Common myeloid progenitor, CD34-positive (primary cell): ENCODE data around the gene CCDC3.

Source experiments
- CTCF ChIA-PET: fragments of 350-600 bp; sonication (Branson Sonifier 250); formaldehyde crosslinking; loops from one replicate; lab custom pipeline; 2021; ENCODE audit warnings: antibody characterized with exemption; lab: Charles Lee
- POLR2A ChIA-PET: fragments of 350-600 bp; sonication (Branson Sonifier 250); formaldehyde crosslinking; loops from one replicate; lab custom pipeline; 2021; ENCODE audit warnings: antibody characterized with exemption; lab: Charles Lee
- DNase-seq, 3 donors: peaks; one replicate each; pipeline versions ENCODE4 v3.0.0 to v3.0.0-alpha.2; 2013
- H3K27ac ChIP-seq, 2 experiments: 1 replicate in 1 of 2; 2 replicates in 1 of 2; pipeline ENCODE4 v1.7.0; 2013; ENCODE audit warnings: inconsistent platforms in 2 of 2, low read length in 2 of 2, mild to moderate bottlenecking in 2 of 2, low read depth in 1 of 2, moderate library complexity in 1 of 2; ENCODE audit not compliant: severe bottlenecking in 2 of 2, insufficient read depth in 1 of 2, poor library complexity in 1 of 2
- H3K27me3 ChIP-seq, 5 experiments: replicated peaks in 2 of 5; 1 replicate in 3 of 5; 2 replicates in 2 of 5; pipeline versions ENCODE4 v1.6.1 to v1.7.0; 2013; ENCODE audit warnings: low read length in 4 of 5, mild to moderate bottlenecking in 2 of 5, moderate library complexity in 2 of 5, inconsistent platforms in 1 of 5; ENCODE audit not compliant: insufficient read depth in 5 of 5, control insufficient read depth in 4 of 5
- H3K36me3 ChIP-seq, 4 experiments: 1 replicate in 2 of 4; 2 replicates in 2 of 4; pipeline versions ENCODE4 v1.6.1 to v1.7.0; 2013; ENCODE audit warnings: low read length in 3 of 4, control low read depth in 1 of 4, mild to moderate bottlenecking in 1 of 4; ENCODE audit not compliant: control insufficient read depth in 4 of 4, insufficient read depth in 4 of 4
- H3K4me1 ChIP-seq, 4 experiments: 1 replicate in 3 of 4; 2 replicates in 1 of 4; pipeline versions ENCODE4 v1.6.1 to v1.7.1; 2013; ENCODE audit warnings: low read length in 3 of 4, mild to moderate bottlenecking in 3 of 4, control low read depth in 1 of 4, inconsistent platforms in 1 of 4, moderate library complexity in 1 of 4; ENCODE audit not compliant: control insufficient read depth in 4 of 4, insufficient read depth in 4 of 4; ENCODE audit errors: control extremely low read depth in 1 of 4
- H3K4me3 ChIP-seq, 7 experiments: 1 replicate in 4 of 7; 2 replicates in 3 of 7; pipeline versions ENCODE4 v1.5.1 to v1.7.0; 2013; ENCODE audit warnings: mild to moderate bottlenecking in 7 of 7, low read length in 6 of 7, moderate library complexity in 6 of 7, inconsistent platforms in 2 of 7, low read depth in 2 of 7, control low read depth in 1 of 7; ENCODE audit not compliant: insufficient read depth in 4 of 7, control insufficient read depth in 1 of 7; ENCODE audit errors: extremely low read depth in 1 of 7
- H3K9me3 ChIP-seq, 5 experiments: 1 replicate in 4 of 5; 2 replicates in 1 of 5; pipeline versions ENCODE4 v1.6.1 to v1.7.1; 2013; ENCODE audit warnings: low read length in 4 of 5, mild to moderate bottlenecking in 2 of 5, inconsistent platforms in 1 of 5, low read depth in 1 of 5, moderate library complexity in 1 of 5; ENCODE audit not compliant: control insufficient read depth in 4 of 5, insufficient read depth in 2 of 5; ENCODE audit errors: control extremely low read depth in 1 of 5
- WGBS: methylation state at CpG from one replicate; pipeline ENCODE4 v1.1.5; 2013; ENCODE audit not compliant: insufficient coverage; 5-methylcytosine and 5-hydroxymethylcytosine counted together

Gene CCDC3

GRCh38 chr10:12876266-12876665 is 125.2 kb downstream of the CCDC3 start:
- POLR2A ChIA-PET, result no interaction called here
- Histone ChIP-seq H3K4me3 (no peak overlapping the region), H3K9me3 (peaks cover 0 to 18% (median 0%) of the 10 kb centered on the region in 5 experiments), H3K4me1 (no peaks in the 10 kb centered on the region), H3K27me3 (no peaks in the 10 kb centered on the region), H3K27ac (no peak overlapping the region), H3K36me3 (no peaks in the 10 kb centered on the region)
- no peak for DNase-seq
- WGBS, result 96% methylated on average over 4 of the region's 5 CpGs
- CTCF ChIA-PET, result interaction anchor here (1.2 to 2.0 kb wide), 5 partner anchors 11 to 199 kb away, joined by 3 to 5 read pairs (median 4); no protein-coding TSS in a partner anchor

GRCh38 chr10:12875100-12875499 is 126.4 kb downstream of the CCDC3 start:
- Histone ChIP-seq H3K9me3 (peaks cover 0 to 15% (median 0%) of the 10 kb centered on the region in 5 experiments), H3K27me3 (no peaks in the 10 kb centered on the region), H3K36me3 (no peaks in the 10 kb centered on the region), H3K4me3 (no peak overlapping the region), H3K27ac (no peak overlapping the region), H3K4me1 (no peaks in the 10 kb centered on the region)
- DNase-seq, result no peak
- ChIA-PET POLR2A (no interaction called here), CTCF (interaction anchor here (1.2 to 2.0 kb wide), 3 partner anchors 27 to 224 kb away, joined by 3 to 5 read pairs (median 3); partner anchors contain the start of gene OPTN)
- whole genome bisulfite sequencing, result 90% methylated on average over 3 of the region's 5 CpGs

GRCh38 chr10:12874501-12874900 is 127.0 kb downstream of the CCDC3 start:
- Histone ChIP-seq H3K4me1 (no peaks in the 10 kb centered on the region), H3K27ac (no peak overlapping the region), H3K9me3 (peaks cover 0 to 9% (median 0%) of the 10 kb centered on the region in 5 experiments), H3K4me3 (no peak overlapping the region), H3K36me3 (no peaks in the 10 kb centered on the region), H3K27me3 (no peaks in the 10 kb centered on the region)
- 92% methylated on average over 2 of the region's 6 CpGs for WGBS
- ChIA-PET POLR2A (no interaction called here), CTCF (no interaction called here)
- no peak for DNase-seq

GRCh38 chr10:12873172-12873571 is 128.3 kb downstream of the CCDC3 start:
- ChIA-PET POLR2A (no interaction called here), CTCF (no interaction called here)
- DNase-seq, result no peak
- 95% methylated on average over 8 of the region's 8 CpGs for WGBS
- Histone ChIP-seq H3K27me3 (no peaks in the 10 kb centered on the region), H3K9me3 (no peaks in the 10 kb centered on the region), H3K4me3 (no peak overlapping the region), H3K27ac (no peak overlapping the region), H3K4me1 (peaks cover 0 to 3% (median 0%) of the 10 kb centered on the region in 4 experiments), H3K36me3 (no peaks in the 10 kb centered on the region)

- CTCF ChIA-PET, result no interaction called here
- Histone ChIP-seq H3K4me1 (peaks cover 0 to 3% (median 0%) of the 10 kb centered on the region in 4 experiments), H3K4me3 (no peak overlapping the region), H3K36me3 (no peaks in the 10 kb centered on the region), H3K27ac (no peak overlapping the region), H3K27me3 (no peaks in the 10 kb centered on the region), H3K9me3 (no peaks in the 10 kb centered on the region)
- no peak for DNase-seq
- POLR2A ChIA-PET, result no interaction called here
- 98% methylated on average over 8 of the region's 9 CpGs for WGBS
Measured at GRCh38 chr10:12872577-12872976, 128.9 kb downstream of the CCDC3 start.

- peaks cover 0 to 3% (median 0%) of the 10 kb centered on the region in 4 experiments for H3K4me1 ChIP-seq
- H3K27ac ChIP-seq, result no peak overlapping the region
- H3K36me3 ChIP-seq, result no peaks in the 10 kb centered on the region
- 92% methylated on average over 2 of the region's 3 CpGs for WGBS
- no peaks in the 10 kb centered on the region for H3K9me3 ChIP-seq
- no peaks in the 10 kb centered on the region for H3K27me3 ChIP-seq
- no peak overlapping the region for H3K4me3 ChIP-seq
- no peak for DNase-seq
- ChIA-PET CTCF (interaction anchor here (1.5 kb wide), 1 partner anchor 27 kb away, joined by 4 read pairs; no protein-coding TSS in a partner anchor), POLR2A (no interaction called here)
Measured at GRCh38 chr10:12869427-12869826, 132.1 kb downstream of the CCDC3 start.

GRCh38 chr10:12868229-12868628 is 133.3 kb downstream of the CCDC3 start:
- 83% methylated on average over 5 of the region's 5 CpGs for WGBS
- no peaks in the 10 kb centered on the region for H3K27me3 ChIP-seq
- POLR2A ChIA-PET, result no interaction called here
- CTCF ChIA-PET, result interaction anchor here (1.2 kb wide), 1 partner anchor 160 kb away, joined by 3 read pairs; no protein-coding TSS in a partner anchor
- H3K4me1 ChIP-seq, result peaks cover 0 to 3% (median 0%) of the 10 kb centered on the region in 4 experiments
- no peaks in the 10 kb centered on the region for H3K9me3 ChIP-seq
- peak in 1 of 3 donors; percentile 13 for DNase-seq
- H3K27ac ChIP-seq, result no peak overlapping the region
- H3K36me3 ChIP-seq, result no peaks in the 10 kb centered on the region
- H3K4me3 ChIP-seq, result no peak overlapping the region
